HG03432 (cell line): ENCODE measurements around the gene CCDC138.

Source experiments
- ATAC-seq: cut with Tn5 transposase; IDR thresholded peaks from one replicate; pipeline ENCODE4 v1.9.1; 2021; ENCODE audit warnings: mild to moderate bottlenecking, moderate library complexity; ENCODE audit not compliant: unreplicated experiment

CCDC138 gene

GRCh38 chr2:108825254-108825653, 38.7 kb downstream of the CCDC138 start:
- no peak for ATAC-seq

- ATAC-seq = no peak
Observed at GRCh38 chr2:108825736-108826135, 39.2 kb downstream of the CCDC138 start.

GRCh38 chr2:108829578-108830310, 43.2 kb downstream of the CCDC138 start:
- ATAC-seq = no peak

GRCh38 chr2:108833219-108833618, 46.6 kb downstream of the CCDC138 start:
- no peak for ATAC-seq

- ATAC-seq = no peak
Observed at GRCh38 chr2:108834620-108835019, 48.0 kb downstream of the CCDC138 start.

- no peak for ATAC-seq
Observed at GRCh38 chr2:108835040-108835439, 48.5 kb downstream of the CCDC138 start.

- ATAC-seq = no peak
Observed at GRCh38 chr2:108837198-108837597, 50.6 kb downstream of the CCDC138 start.

- no peak for ATAC-seq
Observed at GRCh38 chr2:108841506-108841905, 54.9 kb downstream of the CCDC138 start.

- ATAC-seq = no peak
Observed at GRCh38 chr2:108845923-108846322, 59.4 kb downstream of the CCDC138 start.

GRCh38 chr2:108847000-108847399, 60.4 kb downstream of the CCDC138 start:
- ATAC-seq = no peak

- no peak for ATAC-seq
Observed at GRCh38 chr2:108852375-108852774, 65.8 kb downstream of the CCDC138 start.

- no peak for ATAC-seq
Observed at GRCh38 chr2:108853421-108853820, 66.8 kb downstream of the CCDC138 start.

- ATAC-seq = no peak
Observed at GRCh38 chr2:108854484-108854883, 67.9 kb downstream of the CCDC138 start.

- ATAC-seq = peak; percentile 50
Observed at GRCh38 chr2:108855194-108855593, 68.6 kb downstream of the CCDC138 start.

GRCh38 chr2:108858894-108859293, 72.3 kb downstream of the CCDC138 start:
- no peak for ATAC-seq

- no peak for ATAC-seq
Observed at GRCh38 chr2:108866041-108866440, 79.5 kb downstream of the CCDC138 start.

GRCh38 chr2:108868911-108869310, 82.3 kb downstream of the CCDC138 start:
- ATAC-seq = no peak

- no peak for ATAC-seq
Observed at GRCh38 chr2:108869542-108869941, 83.0 kb downstream of the CCDC138 start.

- ATAC-seq = no peak
Observed at GRCh38 chr2:108870069-108870644, 83.6 kb downstream of the CCDC138 start.

- no peak for ATAC-seq
Observed at GRCh38 chr2:108877506-108877905, 90.9 kb downstream of the CCDC138 start.

GRCh38 chr2:108878276-108878675, 91.7 kb downstream of the CCDC138 start:
- ATAC-seq = no peak

GRCh38 chr2:108884619-108885018, 98.0 kb downstream of the CCDC138 start:
- ATAC-seq = no peak

- no peak for ATAC-seq
Observed at GRCh38 chr2:108889907-108890306, 103.3 kb downstream of the CCDC138 start.
